ENCODE measurements around the gene RDH14.

RDH14 gene

DNA sequence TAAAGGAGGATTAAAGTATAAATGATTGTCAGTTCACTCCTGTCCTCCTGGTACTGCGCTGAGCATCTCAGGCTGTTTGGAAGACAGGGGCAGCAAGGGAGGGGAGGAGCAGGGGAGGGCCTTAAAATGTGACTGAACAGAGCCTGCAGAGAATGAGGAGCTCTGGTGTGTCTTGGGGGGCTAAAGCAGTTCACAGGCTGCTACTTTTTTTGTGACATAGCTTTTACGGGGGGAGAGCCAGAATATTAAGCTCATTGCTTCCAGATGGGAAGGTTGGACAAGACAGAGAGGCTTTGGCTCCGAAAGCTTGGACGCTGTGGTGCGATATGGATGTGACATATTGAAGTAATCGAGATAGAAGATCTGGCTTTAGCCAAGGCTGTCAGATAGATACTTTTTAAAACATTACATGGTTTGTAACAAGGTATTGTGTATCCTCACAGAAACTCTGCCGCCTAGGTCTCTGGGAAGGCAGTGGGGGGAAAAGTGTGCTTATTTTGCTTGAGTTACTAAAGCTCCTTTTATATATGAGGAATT, 40.5 kb downstream of the RDH14 start:
- DNase-seq: no peak

DNA sequence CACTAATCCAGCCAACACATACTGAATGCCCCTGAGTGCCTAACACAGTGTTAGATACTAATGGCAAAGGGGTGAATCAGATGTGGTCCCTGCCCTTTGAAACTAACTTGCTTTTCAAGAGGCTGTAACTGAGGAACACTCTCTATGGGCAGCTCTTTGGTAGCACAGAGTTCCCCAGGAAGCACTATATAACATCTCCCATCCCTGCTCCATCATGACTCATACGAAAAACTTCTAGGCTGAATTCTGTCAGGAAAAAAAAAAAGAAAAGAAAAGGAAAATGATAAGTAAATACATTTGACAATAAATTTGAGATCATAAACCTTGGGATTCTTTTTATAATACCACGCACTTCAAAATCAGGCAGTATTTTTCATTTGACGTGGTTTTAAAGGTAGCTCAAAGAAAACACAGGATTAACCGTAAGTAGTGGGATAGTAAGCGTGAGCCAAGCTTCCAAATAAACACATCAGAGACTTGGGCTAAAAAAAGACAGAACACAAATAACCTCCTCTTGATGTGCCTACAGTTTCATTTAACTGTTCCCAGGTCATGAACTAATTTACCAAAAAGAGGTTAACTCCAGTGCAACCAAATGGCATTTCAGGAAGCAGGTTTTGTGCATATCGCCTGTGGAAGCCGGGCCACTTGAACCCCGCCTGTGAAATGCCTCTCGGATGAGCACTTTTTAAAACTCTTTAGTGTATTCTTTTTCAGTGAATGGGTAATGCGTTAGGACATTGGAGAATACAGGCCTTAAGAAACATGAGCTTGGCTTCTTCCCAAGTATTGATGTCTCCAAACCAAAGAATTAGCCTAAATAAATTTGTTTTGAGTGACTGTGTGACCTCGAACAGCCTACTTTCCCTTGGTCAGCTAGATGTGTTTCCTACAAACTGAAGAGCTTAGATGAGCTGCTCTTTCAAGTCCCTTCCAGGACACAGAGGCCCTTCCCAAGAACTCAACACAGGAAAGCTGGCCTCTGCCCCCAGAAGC, 42.0 kb downstream of the RDH14 start:
- no peak for DNase-seq

DNA sequence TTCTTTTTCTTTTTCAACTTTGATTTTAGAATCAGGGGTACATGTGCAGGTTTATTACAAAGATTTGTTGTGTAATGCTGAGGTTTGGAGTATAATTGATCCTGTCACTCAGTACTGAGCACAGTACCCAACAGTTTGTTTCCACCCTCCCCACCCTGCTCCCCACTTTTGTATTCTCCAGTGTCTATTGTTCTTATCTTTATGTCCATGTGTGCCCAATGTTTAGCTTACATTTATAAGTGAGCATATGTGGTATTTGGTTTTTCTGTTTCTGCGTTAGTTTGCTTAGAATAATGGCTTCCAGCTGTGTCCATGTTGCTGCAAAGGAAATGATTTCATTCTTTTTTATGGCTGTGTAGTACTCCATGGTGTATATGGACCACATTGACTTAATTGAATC, 43.1 kb downstream of the RDH14 start:
- DNase-seq: no peak

DNA sequence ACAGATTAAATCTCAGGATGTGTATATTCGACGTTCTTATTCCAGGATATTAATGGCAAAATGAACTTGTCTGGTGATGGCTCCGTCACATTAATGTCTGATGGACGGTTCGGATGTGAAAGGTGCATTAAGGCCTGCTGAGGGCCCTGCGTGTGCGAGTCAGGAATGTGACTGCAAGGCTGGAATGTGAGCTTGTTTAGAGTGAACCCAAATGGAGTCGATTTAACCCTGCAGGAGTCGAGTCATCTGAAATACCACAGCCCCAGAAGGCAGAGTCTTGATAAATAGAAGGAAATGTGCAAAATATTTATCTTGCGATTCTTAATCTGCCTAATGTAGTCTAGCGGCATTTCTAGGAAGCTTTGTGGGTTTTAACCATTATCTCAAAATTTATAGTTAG, 44.3 kb downstream of the RDH14 start:
- DNase-seq: no peak

DNA sequence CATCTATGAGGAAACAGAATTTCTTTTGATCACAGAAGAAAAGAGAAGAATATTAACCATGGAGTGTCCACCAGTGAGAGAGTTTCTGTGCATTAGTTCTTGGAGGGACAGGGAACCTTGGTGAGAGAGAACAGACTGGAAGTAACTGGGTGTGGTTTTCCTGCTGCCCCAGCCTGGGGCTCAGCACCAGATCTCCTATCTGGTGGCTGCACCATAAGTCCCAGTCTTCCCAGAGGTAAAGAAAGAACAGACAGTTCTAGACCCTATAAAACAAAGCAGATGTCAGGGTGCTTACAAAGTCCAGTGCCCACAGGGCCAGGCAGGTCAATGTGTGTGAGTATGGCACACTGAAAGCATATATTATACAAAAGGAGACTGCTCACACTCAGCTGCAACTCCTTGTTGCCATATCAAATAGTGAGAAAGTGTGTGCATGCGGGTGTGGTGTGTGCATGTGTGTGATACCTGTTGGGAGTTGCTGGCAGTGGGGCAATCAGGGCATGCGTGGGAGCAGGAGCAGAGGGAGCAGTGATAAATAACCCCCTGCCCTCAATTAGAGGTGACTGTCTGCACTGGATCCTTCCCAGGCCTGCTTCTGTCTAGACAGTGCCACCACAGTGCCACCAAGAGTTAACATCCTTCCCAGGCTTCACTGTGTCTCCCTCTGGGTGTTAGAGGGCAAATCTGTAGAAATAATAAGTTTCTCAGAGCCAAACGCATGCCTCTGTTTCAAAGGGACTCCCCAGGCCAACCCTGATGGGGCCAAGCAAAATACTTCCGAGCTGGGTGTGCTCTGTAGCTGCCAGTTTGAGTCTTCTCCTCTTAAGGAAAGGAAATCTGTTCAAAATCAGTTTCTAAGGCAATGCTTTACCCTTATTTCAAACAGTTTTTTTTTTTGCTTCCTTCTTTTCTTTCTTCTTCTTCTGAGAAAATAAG, 45.7 kb downstream of the RDH14 start:
- no peak for DNase-seq

DNA sequence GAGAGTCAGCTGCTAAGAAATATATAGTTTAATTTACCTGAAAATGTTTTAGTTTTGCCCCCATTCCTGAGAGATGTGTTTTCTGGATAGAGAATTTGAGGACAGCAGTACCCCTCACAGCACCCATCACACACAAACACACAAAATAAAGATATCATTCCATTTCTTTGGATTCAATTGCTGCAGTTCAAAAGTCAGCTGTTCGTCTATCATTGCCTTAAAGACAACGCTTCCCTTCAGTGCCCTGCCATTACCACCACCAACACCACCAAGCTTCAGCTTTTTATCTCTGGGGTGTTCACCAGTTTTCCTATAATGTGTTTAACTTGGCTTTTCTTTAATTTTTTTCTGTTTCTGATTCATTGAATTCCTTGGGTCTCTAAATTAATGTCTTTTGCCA, 49.7 kb downstream of the RDH14 start:
- no peak for DNase-seq

DNA sequence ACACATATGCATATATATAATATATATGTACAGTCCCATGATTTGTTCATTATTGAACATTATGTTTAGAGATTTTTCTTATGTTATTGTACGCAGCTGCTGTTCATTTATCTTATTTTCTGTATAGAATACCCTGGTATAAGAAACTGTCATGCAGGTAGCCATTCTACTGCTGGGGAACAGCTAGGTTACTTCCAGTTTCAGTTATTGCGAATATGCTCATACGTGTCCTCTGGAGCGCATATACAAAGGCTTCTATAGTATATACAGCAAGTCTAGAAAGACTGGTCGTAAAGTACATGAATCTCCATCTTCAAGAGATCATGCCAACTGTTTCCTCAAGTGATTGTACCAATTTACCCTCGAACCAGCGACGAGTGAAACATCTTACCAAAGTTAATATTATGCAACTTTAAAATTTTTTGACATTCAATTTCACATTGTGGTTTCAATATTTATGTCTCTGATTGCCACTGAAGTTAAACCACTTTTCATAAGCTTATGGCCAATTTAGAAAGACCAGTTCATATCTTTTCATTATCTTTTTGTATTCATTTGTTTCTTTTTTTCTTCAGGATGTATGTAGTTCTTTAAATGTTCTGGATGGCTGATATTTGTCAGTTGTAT, 53.5 kb downstream of the RDH14 start:
- no peak for DNase-seq

DNA sequence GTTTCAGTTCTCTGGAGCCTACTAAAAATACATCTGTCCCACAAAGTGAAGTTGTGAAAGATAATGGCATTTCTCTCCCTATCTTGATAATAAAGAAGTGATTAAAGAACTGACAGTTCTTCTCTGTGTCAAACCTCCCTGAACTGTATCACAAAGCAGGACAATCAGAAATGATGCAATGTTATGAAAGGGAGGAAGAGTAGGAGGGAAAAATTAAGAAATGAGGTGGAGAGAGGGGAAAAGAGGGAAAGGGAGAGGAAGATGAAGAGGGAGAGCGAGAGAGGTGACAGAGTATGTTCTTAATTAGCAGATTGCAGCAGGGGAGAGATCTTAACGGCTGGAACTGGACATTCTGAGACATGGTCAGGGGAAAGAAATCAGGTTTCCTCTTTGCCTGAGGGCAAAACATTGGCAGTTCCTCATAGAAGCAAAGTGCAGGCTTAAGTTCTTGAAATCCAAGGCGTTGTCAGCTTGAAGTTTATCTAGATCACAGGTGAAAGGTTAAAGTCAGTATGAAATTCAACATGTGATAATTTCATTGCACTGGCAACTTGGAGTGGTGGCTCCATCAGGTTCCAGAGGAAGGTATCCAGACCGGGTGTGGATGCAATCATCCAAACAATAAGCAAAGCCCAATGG, 54.6 kb downstream of the RDH14 start:
- no peak for DNase-seq
